ENCODE data around the gene REN.

The REN gene

GRCh38 chr1:204130981-204131892, 34.9 kb downstream of the REN start:
- no peak for DNase-seq

DNA sequence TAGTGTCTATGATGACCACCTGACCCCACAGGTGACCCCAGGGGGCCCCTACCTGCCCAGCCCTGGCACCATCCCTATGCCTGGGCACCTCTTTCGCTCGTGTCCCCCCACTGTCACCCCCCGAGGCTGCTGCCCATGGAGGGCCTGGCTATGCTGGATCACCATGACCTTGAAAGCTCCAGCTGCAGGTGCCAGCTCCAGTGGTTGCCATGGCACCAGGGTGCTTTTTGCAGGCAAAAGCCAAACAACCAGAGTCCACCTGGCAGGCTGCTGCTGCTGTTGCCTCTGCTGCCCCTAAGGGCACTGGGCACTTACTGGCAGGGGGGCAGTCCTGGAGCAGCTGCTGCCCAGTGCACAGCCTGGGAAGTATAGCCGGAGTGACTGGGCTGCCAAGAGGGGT, 36.0 kb downstream of the REN start:
- DNase-seq = no peak

DNA sequence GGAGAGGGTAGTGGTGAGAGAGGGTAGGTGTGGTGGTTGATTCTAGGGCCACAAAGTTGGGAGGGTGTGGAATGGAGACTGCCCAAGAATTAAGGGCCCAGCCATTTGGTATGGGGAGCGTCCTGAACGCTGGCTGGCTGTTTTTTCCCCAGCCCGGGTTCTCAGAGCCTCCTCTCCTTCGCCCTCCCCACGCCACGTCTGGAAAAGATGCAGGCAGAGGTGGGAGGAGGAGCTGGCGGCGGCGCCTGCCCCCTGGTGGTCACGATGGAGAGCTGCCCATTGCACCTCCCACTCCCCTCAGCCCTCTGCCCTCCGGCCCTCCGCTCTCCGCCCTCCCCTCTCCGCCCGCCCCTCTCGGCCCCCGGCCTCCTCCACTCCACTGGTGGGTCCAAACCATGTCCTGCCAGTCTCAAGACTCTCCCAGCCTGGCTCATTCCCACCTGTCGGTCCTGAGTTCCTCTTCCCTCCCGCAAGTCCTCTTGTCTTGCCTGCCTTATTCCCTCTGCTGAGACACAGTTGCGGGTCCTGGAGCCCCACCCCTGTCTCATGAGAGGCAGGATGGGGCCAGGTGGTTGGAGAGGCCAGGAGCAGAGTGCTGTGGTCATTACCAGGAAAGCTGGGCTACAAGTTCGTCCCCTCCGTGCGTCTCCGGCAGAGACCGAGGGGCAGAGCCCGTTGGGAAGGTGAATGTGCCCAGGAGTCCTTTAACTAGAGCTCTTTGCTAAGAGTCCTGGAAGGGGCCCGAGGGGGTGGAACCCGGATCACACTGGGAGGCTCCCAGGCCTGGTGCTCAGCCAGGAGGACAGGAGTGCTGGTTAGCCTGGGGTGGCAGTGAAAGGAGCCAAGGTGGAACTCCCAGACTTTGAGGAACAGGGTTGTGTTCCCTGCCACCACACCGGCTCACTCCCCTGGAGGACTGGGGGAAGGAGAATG, 36.9 kb downstream of the REN start:
- peak; percentile 37 for DNase-seq

GRCh38 chr1:204128464-204128963, 37.6 kb downstream of the REN start:
- no peak for DNase-seq

- peak; percentile 21 for DNase-seq
These were observed 38.4 kb downstream of the REN start for GRCh38 chr1:204127597-204128242.

GRCh38 chr1:204126956-204127355, 39.2 kb downstream of the REN start:
- no peak for DNase-seq

GRCh38 chr1:204126386-204126785, 39.8 kb downstream of the REN start:
- DNase-seq = no peak

DNA sequence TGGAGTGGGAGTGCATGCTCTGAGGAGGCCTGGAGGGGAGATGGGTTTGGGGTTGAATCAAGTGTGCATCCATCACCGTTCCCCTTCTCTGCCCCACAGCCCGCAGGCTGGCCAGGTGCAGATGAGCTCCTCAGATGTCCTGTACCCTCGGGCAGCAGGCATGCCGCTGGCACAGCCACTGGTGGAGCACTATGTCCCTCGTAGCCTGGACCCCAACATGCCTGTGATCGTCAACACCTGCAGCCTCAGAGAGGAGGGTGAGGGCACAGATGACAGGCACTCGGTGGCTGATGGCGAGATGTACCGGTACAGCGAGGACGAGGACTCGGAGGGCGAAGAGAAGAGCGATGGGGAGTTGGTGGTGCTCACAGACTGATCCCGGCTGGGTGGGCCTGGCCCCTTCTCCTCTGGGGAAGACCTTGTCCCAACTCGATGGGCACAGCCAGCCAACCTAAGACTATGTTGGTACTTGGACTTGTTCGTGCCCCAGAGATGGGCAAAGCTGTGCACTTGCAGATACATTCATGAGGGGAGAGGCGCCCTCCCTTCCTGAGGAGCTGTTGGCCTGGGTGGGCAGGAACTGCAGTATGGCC, 40.3 kb downstream of the REN start:
- no peak for DNase-seq

DNA sequence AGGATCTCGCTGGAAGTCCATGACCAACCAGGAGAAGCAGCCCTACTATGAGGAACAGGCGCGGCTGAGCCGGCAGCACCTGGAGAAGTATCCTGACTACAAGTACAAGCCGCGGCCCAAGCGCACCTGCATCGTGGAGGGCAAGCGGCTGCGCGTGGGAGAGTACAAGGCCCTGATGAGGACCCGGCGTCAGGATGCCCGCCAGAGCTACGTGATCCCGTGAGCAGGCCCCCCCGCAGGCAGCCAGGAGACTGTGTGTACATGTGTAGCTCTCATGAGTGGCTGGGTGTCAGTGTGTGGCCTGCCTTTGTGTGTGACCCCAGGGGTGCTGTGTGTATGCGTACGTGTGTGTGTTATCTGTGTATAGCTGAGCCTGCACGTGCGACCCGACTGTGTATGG, 41.5 kb downstream of the REN start:
- no peak for DNase-seq

- DNase-seq = no peak
These were observed 42.8 kb downstream of the REN start for GRCh38 chr1:204123376-204123775.

DNA sequence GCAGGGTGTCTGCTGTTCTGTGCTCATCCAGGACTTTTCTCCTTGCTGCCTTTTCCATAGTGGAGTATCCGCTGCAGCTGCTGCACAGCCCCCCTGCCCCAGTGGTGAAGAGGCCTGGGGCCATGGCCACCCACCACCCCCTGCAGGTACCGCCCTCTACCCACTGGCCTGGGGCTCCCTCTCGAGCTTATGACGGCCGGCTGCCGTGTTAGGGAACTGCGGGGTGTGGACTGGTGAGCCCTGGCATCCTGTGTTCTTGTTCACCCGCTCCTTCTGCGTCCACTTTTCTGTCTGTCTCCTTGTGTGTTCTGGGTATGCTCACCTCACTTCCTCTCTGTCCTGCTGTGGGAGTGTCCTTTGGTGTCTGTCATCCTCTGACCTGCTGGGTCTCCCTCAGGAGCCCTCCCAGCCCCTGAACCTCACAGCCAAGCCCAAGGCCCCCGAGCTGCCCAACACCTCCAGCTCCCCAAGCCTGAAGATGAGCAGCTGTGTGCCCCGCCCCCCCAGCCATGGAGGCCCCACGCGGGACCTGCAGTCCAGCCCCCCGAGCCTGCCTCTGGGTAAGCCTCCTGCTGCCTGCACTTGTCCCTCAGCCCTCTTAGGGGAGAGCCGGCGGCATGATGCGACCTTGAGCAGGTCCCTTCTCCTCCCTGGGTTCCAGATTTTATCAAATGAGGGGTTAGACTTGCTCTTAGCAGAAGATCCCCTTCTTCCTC, 44.1 kb downstream of the REN start:
- DNase-seq = no peak

- no peak for DNase-seq
These were observed 49.6 kb downstream of the REN start for GRCh38 chr1:204116539-204116938.

DNA sequence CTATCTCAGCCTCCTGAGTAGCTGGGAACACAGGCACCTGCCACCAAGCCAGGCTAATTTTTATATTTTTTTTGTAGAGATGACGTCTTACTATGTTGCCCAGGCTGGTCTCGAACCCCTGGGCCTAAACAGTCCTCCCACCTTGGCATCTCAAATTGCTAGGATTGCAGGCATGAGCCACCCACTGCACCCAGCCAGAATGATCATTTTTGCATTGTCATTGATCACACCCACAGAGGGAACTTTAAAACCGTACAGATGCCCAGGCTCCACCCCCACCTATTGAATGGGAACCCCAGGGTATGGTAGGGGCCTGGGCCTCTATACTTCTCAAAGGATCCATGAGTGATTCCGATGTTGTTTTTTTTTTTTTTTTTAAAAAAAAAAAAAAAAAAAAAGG, 51.0 kb downstream of the REN start:
- no peak for DNase-seq

- no peak for DNase-seq
These were observed 51.5 kb downstream of the REN start for GRCh38 chr1:204114606-204115005.

GRCh38 chr1:204113896-204114295, 52.2 kb downstream of the REN start:
- no peak for DNase-seq

GRCh38 chr1:204112876-204113730, 53.0 kb downstream of the REN start:
- DNase-seq = no peak

GRCh38 chr1:204110894-204111633, 55.1 kb downstream of the REN start:
- DNase-seq = no peak

DNA sequence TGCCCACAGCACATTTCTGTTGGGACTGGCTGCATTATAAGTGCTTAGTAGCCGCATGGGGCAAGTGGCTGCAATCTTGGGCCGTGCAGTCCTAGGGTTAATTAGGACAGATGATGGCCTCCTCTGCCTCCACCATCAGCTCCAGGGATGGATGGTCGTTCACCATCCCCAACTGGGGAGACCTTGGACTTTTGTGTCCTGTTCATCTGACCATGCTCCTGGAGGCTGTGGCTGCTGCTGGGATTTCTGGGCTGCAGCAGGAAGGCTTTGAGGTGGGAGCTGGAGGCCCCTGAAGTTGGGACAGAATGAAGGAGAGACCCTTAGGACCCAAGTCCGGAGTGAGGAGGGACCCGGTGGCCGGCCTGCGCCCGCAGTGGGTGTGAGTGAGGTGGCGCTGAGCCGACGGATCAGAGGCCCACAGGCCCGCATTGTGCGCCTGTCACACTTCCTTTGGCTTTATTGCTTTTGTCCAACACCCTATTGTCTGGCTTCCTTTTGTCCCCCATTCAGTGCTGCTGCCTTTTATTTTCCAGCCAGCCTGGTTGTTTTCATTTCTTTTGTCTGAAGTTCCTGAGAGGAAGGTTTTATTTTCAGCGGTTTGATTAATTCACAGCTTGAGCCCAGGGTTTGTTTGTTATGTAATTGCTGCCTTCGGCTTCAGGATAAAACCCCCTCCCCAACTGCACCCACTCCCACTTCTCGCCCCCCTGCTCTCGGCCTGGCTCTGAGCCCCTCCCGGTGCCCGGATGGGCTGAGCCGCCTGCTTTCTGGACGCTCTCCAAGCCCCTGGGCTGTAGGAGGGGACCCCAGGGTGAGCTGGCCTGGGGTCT, 57.6 kb downstream of the REN start:
- no peak for DNase-seq

GRCh38 chr1:204107892-204108291, 58.2 kb downstream of the REN start:
- DNase-seq = no peak
